ENCODE measurements around the gene TRMT2A. TPM values are rescaled to one million over a fixed set of nuclear protein-coding genes. Genes with fewer than 3 reads are reported as not detected.
"Not testable (repeated sequence)": the region's sequence is repeated elsewhere in the genome, so short reads cannot be mapped to it uniquely, and the experiment has no call there.

TRMT2A gene, protein sequence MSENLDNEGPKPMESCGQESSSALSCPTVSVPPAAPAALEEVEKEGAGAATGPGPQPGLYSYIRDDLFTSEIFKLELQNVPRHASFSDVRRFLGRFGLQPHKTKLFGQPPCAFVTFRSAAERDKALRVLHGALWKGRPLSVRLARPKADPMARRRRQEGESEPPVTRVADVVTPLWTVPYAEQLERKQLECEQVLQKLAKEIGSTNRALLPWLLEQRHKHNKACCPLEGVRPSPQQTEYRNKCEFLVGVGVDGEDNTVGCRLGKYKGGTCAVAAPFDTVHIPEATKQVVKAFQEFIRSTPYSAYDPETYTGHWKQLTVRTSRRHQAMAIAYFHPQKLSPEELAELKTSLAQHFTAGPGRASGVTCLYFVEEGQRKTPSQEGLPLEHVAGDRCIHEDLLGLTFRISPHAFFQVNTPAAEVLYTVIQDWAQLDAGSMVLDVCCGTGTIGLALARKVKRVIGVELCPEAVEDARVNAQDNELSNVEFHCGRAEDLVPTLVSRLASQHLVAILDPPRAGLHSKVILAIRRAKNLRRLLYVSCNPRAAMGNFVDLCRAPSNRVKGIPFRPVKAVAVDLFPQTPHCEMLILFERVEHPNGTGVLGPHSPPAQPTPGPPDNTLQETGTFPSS
- polyA plus RNA-seq (2012; ENCODE audit: low read depth, missing spikeins) = 45.8 TPM

- peak; percentile 62 for TF ChIP-seq PAX5 (IDR thresholded peaks at IDR 0.05; ENCODE audit: insufficient read depth, low read length, severe bottlenecking)
- TF ChIP-seq SPI1 (IDR thresholded peaks at IDR 0.05; ENCODE audit: low read depth, low read length) = peak; percentile 66
- peak; percentile 15; the same call in 1 of the 2 replicates for TF ChIP-seq TAF1 (IDR thresholded peaks at IDR 0.05; ENCODE audit: low read depth, low read length)
- TF ChIP-seq POLR2AphosphoS5 (IDR thresholded peaks at IDR 0.05; ENCODE audit: low read depth, low read length) = no peak
- TF ChIP-seq POLR2A (IDR thresholded peaks at IDR 0.05; ENCODE audit: low read depth, low read length) = no peak; the same call in 1 of the 2 replicates
- DNase-seq (ENCODE audit: insufficient read length, low spot score) = peak; percentile 99
- FAIRE-seq = peak; percentile 100
Measured at GRCh38 chr22:20116951-20117632, at the start of gene TRMT2A. Gene TRMT2A, minus strand, starts transcription at chr22:20117226. Its CDS starts 320 bp downstream, at chr22:20116906.

DNA sequence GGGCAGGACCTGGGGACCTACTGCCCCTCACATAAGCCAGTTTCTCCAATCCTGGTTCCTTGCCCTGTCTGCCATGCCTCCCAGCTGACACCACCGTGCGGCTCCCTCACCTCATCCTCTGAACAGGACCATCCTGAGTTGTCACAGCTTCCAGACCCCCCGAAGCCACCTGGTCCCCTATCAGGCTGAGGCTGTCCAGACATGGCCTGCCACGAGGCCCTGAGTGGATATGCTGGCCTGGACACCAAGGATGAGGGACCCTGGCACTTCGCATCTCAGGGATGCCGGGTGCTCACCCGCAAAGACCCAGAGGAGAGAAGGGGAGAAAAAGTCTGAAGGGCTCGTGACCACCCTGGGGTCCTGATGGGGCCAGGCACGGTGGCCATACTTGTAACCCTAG is 49.7 kb upstream of the TRMT2A start:
- FAIRE-seq = no peak
- TF ChIP-seq TAF1 (IDR thresholded peaks at IDR 0.05; ENCODE audit: low read depth, low read length) (no peak), POLR2AphosphoS5 (IDR thresholded peaks at IDR 0.05; ENCODE audit: low read depth, low read length) (no peak), SPI1 (IDR thresholded peaks at IDR 0.05; ENCODE audit: low read depth, low read length) (no peak), POU2F2 (IDR thresholded peaks at IDR 0.05; ENCODE audit: low read depth, low read length) (no peak), POLR2A (IDR thresholded peaks at IDR 0.05; ENCODE audit: low read depth, low read length) (no peak), PAX5 (IDR thresholded peaks at IDR 0.05; ENCODE audit: insufficient read depth, low read length, severe bottlenecking) (no peak)

DNA sequence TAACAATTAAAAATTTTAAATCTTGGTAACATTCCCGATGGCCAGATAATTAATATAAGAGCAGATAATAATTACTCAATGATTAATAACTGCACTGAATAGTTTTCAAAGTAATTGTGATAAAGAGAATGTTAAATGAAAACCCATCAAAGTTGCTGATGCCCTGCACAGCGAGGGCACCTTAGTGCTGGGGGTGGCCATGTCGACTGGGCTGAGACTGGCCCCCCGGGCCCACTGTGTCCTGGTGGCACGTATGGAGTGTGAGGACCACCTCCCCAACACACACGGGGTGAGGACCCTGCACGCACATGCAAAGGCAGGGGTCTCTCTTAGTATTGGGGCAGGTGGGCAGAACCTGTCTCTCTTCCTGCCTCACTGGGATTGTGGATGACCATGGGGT is 48.9 kb upstream of the TRMT2A start:
- DNase-seq (ENCODE audit: insufficient read length, low spot score) = no peak
- TF ChIP-seq POLR2AphosphoS5 (IDR thresholded peaks at IDR 0.05; ENCODE audit: low read depth, low read length) (no peak), PAX5 (IDR thresholded peaks at IDR 0.05; ENCODE audit: insufficient read depth, low read length, severe bottlenecking) (no peak), POU2F2 (IDR thresholded peaks at IDR 0.05; ENCODE audit: low read depth, low read length) (no peak), POLR2A (IDR thresholded peaks at IDR 0.05; ENCODE audit: low read depth, low read length) (no peak), TAF1 (IDR thresholded peaks at IDR 0.05; ENCODE audit: low read depth, low read length) (no peak), SPI1 (IDR thresholded peaks at IDR 0.05; ENCODE audit: low read depth, low read length) (no peak)
- FAIRE-seq = no peak

More for the DNA sequence above, 49.7 kb upstream of the TRMT2A start:
- no peak for DNase-seq (ENCODE audit: insufficient read length, low spot score)

DNA sequence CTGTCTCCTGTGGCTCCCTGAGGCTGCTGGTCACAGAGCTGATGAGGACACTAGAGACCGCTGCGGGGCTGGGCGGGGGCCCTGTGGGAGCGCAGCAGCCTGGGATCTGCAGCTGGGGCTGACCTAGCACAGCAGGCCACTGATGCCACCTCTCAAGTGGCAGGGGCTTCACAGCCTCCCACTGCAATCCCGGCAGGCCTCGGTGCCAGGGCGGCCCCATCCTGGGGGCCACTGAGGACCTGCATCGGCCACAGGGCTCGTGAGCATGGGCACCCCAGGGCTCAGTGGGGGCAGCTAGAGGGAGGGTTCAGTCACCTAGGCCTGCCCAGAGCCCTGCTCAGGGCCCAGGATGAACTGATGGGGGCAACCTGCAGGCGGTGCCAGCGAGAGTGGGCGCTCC is 48.4 kb upstream of the TRMT2A start:
- FAIRE-seq (no peak), DNase-seq (ENCODE audit: insufficient read length, low spot score) (no peak)
- no peak for TF ChIP-seq POLR2AphosphoS5 (IDR thresholded peaks at IDR 0.05; ENCODE audit: low read depth, low read length)
- TF ChIP-seq POLR2A (IDR thresholded peaks at IDR 0.05; ENCODE audit: low read depth, low read length) = no peak
- no peak for TF ChIP-seq POU2F2 (IDR thresholded peaks at IDR 0.05; ENCODE audit: low read depth, low read length)
- no peak for TF ChIP-seq TAF1 (IDR thresholded peaks at IDR 0.05; ENCODE audit: low read depth, low read length)
- no peak for TF ChIP-seq SPI1 (IDR thresholded peaks at IDR 0.05; ENCODE audit: low read depth, low read length)
- TF ChIP-seq PAX5 (IDR thresholded peaks at IDR 0.05; ENCODE audit: insufficient read depth, low read length, severe bottlenecking) = no peak

- TF ChIP-seq POLR2A (IDR thresholded peaks at IDR 0.05; ENCODE audit: low read depth, low read length) (no peak), TAF1 (IDR thresholded peaks at IDR 0.05; ENCODE audit: low read depth, low read length) (no peak)
- no peak for DNase-seq (ENCODE audit: insufficient read length, low spot score)
- FAIRE-seq = no peak
Measured at GRCh38 chr22:20164863-20165262, 47.8 kb upstream of the TRMT2A start.

GRCh38 chr22:20160041-20160440 is 43.0 kb upstream of the TRMT2A start:
- DNase-seq (ENCODE audit: insufficient read length, low spot score) = no peak
- TF ChIP-seq POU2F2 (IDR thresholded peaks at IDR 0.05; ENCODE audit: low read depth, low read length) (no peak), SPI1 (IDR thresholded peaks at IDR 0.05; ENCODE audit: low read depth, low read length) (no peak), POLR2A (IDR thresholded peaks at IDR 0.05; ENCODE audit: low read depth, low read length) (no peak), PAX5 (IDR thresholded peaks at IDR 0.05; ENCODE audit: insufficient read depth, low read length, severe bottlenecking) (no peak), POLR2AphosphoS5 (IDR thresholded peaks at IDR 0.05; ENCODE audit: low read depth, low read length) (no peak), TAF1 (IDR thresholded peaks at IDR 0.05; ENCODE audit: low read depth, low read length) (no peak)
- no peak for FAIRE-seq

GRCh38 chr22:20159531-20159930 is 42.5 kb upstream of the TRMT2A start:
- not testable (repeated sequence) for DNase-seq (ENCODE audit: insufficient read length, low spot score); FAIRE-seq

- no peak for TF ChIP-seq POU2F2 (IDR thresholded peaks at IDR 0.05; ENCODE audit: low read depth, low read length)
- TF ChIP-seq POLR2A (IDR thresholded peaks at IDR 0.05; ENCODE audit: low read depth, low read length) = no peak
- TF ChIP-seq SPI1 (IDR thresholded peaks at IDR 0.05; ENCODE audit: low read depth, low read length) = no peak
- TF ChIP-seq POLR2AphosphoS5 (IDR thresholded peaks at IDR 0.05; ENCODE audit: low read depth, low read length) = no peak
- TF ChIP-seq TAF1 (IDR thresholded peaks at IDR 0.05; ENCODE audit: low read depth, low read length) = no peak
- TF ChIP-seq PAX5 (IDR thresholded peaks at IDR 0.05; ENCODE audit: insufficient read depth, low read length, severe bottlenecking) = no peak
- FAIRE-seq (no peak), DNase-seq (ENCODE audit: insufficient read length, low spot score) (no peak)
Measured at GRCh38 chr22:20159076-20159475, 42.0 kb upstream of the TRMT2A start.

DNA sequence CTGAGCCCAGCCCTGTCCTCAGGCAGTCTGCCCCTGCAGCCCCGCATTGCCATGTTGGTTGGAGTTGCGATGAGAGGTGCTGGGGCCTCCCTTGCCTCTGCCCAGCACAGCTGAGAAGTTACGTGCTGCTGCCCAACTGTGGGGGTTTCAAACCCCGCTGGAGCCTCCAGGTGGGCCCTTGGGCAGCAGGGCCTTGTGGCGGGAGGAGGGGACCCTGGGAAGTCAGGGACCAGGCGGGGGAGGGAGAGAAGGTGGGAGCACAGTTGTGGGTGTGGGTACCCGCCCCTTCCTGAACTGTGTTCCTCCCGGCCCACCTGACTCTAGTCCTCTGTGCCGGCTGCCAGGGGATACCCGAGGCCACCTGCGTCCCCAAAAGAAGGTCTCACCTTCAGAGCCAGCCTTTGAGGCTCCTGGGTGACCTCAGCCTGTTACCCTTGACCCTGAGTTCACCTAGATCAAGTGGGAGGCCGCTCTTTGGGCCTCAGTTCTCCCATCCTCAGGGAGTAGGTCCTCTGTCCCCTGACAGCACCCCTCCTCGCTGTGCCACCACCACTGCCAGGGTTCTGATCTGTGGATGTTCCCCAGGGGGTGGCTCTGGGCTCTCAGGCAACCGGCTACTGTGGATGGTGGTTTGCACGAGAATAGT is 41.5 kb upstream of the TRMT2A start:
- FAIRE-seq (no peak), DNase-seq (ENCODE audit: insufficient read length, low spot score) (no peak)
- TF ChIP-seq POLR2AphosphoS5 (IDR thresholded peaks at IDR 0.05; ENCODE audit: low read depth, low read length) (no peak), POU2F2 (IDR thresholded peaks at IDR 0.05; ENCODE audit: low read depth, low read length) (no peak), TAF1 (IDR thresholded peaks at IDR 0.05; ENCODE audit: low read depth, low read length) (no peak), SPI1 (IDR thresholded peaks at IDR 0.05; ENCODE audit: low read depth, low read length) (no peak), PAX5 (IDR thresholded peaks at IDR 0.05; ENCODE audit: insufficient read depth, low read length, severe bottlenecking) (no peak), POLR2A (IDR thresholded peaks at IDR 0.05; ENCODE audit: low read depth, low read length) (no peak)

Measured in GM12891 (cell line).